Measurements from ENCODE around the gene TET2.

TET2 gene

GRCh38 chr4:105146276-105147015 is at the start of gene TET2:
TSS of gene TET2 (plus strand) at chr4:105146876. CDS start at chr4:105233943, 87,067 bp downstream.
- peak; percentile 6 to 91 (median 82) for DNase-seq

- no peak for DNase-seq
Observed at GRCh38 chr4:105102016-105102415, 44.7 kb upstream of the TET2 start.

- no peak for DNase-seq
Observed at GRCh38 chr4:105106426-105106825, 40.2 kb upstream of the TET2 start.

GRCh38 chr4:105107095-105107856 is 39.4 kb upstream of the TET2 start:
- no peak for DNase-seq

GRCh38 chr4:105108971-105109370 is 37.7 kb upstream of the TET2 start:
- no peak for DNase-seq

- no peak for DNase-seq
Observed at GRCh38 chr4:105112274-105112673, 34.4 kb upstream of the TET2 start.

GRCh38 chr4:105113800-105114199 is 32.9 kb upstream of the TET2 start:
- no peak for DNase-seq

GRCh38 chr4:105116616-105117319 is 29.9 kb upstream of the TET2 start:
- DNase-seq: no peak

GRCh38 chr4:105119356-105119755 is 27.3 kb upstream of the TET2 start:
- DNase-seq: no peak

- no peak for DNase-seq
Observed at GRCh38 chr4:105120626-105121025, 26.1 kb upstream of the TET2 start.

- no peak for DNase-seq
Observed at GRCh38 chr4:105122350-105122749, 24.3 kb upstream of the TET2 start.

- DNase-seq: no peak
Observed at GRCh38 chr4:105126311-105127169, 20.1 kb upstream of the TET2 start.

- no peak for DNase-seq
Observed at GRCh38 chr4:105127170-105127445, 19.6 kb upstream of the TET2 start.

GRCh38 chr4:105128208-105128607 is 18.5 kb upstream of the TET2 start:
- no peak for DNase-seq

- DNase-seq: no peak
Observed at GRCh38 chr4:105129286-105130040, 17.2 kb upstream of the TET2 start.

GRCh38 chr4:105130945-105131344 is 15.7 kb upstream of the TET2 start:
- DNase-seq: no peak

GRCh38 chr4:105133976-105134375 is 12.7 kb upstream of the TET2 start:
- no peak for DNase-seq

GRCh38 chr4:105135785-105136184 is 10.9 kb upstream of the TET2 start:
- DNase-seq: no peak

- no peak for DNase-seq
Observed at GRCh38 chr4:105137121-105137875, 9.4 kb upstream of the TET2 start.

- DNase-seq: no peak
Observed at GRCh38 chr4:105139646-105140045, 7.0 kb upstream of the TET2 start.
